A549 (cell line): ENCODE data around the gene ODR4. TPM values are rescaled to one million over a fixed set of nuclear protein-coding genes. Genes with fewer than 3 reads are reported as not detected.
"Not testable (repeated sequence)": the region's sequence is repeated elsewhere in the genome, so short reads cannot be mapped to it uniquely, and the experiment has no call there.

Experiments used
- ATAC-seq, 2 experiments: fragments of 200-7000 bp in 1 of 2; fragments of >200 bp in 1 of 2; cut with Nextera tagmentation in 1 of 2; cut with Tn5 transposase in 1 of 2; 3 replicates each; pipeline versions ENCODE4 v1.8.0 to v1.9.1; 2018 to 2020; ENCODE audit warnings: mild to moderate bottlenecking in 1 of 2, moderate library complexity in 1 of 2
- CTCF ChIA-PET: fragments of 300-600 bp; sonication (Branson Sonifier 250); formaldehyde crosslinking; extraction: SDS; loops from one replicate; lab custom pipeline; 2021; ENCODE audit warnings: antibody characterized with exemption, inconsistent platforms; lab: Yijun Ruan, JAX
- POLR2A ChIA-PET: fragments of 350-600 bp; formaldehyde crosslinking; extraction: SDS; loops from one replicate; lab custom pipeline; 2021; ENCODE audit warnings: antibody characterized with exemption, inconsistent platforms; lab: Yijun Ruan, JAX
- DNase-seq, 2 experiments: peaks; one replicate each; pipeline versions ENCODE4 v3.0.0 to v3.0.0-alpha.2; 2011 to 2016; ENCODE audit warnings: low read depth in 1 of 2, low spot score in 1 of 2
- FAIRE-seq: peaks from 2 replicates; lab custom pipeline; 2011; peaks lifted over from hg19 to GRCh38; lab: Jason Lieb, UNC
- H3K27ac ChIP-seq, 2 experiments: fragments of >200 bp; sonication (Bioruptor Twin); formaldehyde crosslinking; 3 replicates each; pipeline ENCODE4 v1.5.1; 2016 to 2017
- H3K4me1 ChIP-seq: fragments of >200 bp; sonication (Bioruptor Twin); formaldehyde crosslinking; 3 replicates; pipeline ENCODE4 v1.6.1; 2016
- H3K4me2 ChIP-seq: fragments of >200 bp; sonication (Bioruptor Twin); formaldehyde crosslinking; 3 replicates; pipeline ENCODE4 v1.6.1; 2016
- H3K4me3 ChIP-seq: fragments of >200 bp; sonication (Bioruptor Twin); formaldehyde crosslinking; 3 replicates; pipeline ENCODE4 v1.5.1; 2016
- H3K9me3 ChIP-seq: fragments of >200 bp; sonication (Bioruptor Twin); formaldehyde crosslinking; 3 replicates; pipeline ENCODE4 v1.6.1; 2016
- ATOH8 ChIP-seq: fragments of 250-450 bp; sonication (Bioruptor Pico); IDR thresholded peaks from 2 replicates; pipeline ENCODE4 v1.5.0; 2020; ENCODE audit warnings: low read depth, mild to moderate bottlenecking, moderate library complexity
- EHF ChIP-seq: fragments of 250-450 bp; sonication (Bioruptor Pico); IDR thresholded peaks from 2 replicates; pipeline ENCODE4 v1.5.0; 2020; ENCODE audit warnings: mild to moderate bottlenecking
- EP300 ChIP-seq, 2 experiments: fragments of >200 bp; sonication (Bioruptor Twin); formaldehyde crosslinking; IDR thresholded peaks; 2 replicates in 1 of 2; 3 replicates in 1 of 2; pipeline ENCODE4 v1.6.1; 2016 to 2017
- FOSL2 ChIP-seq, 2 experiments: fragments of 450-650 bp in 1 of 2; fragments of >200 bp in 1 of 2; sonication (Bioruptor Twin) in 1 of 2; formaldehyde crosslinking; IDR thresholded peaks; 2 replicates each; pipeline versions ENCODE4 v1.5.0 to v1.6.1; 2016 to 2020; ENCODE audit warnings: mild to moderate bottlenecking in 1 of 2, moderate library complexity in 1 of 2
- FOXS1 ChIP-seq: fragments of 250-450 bp; sonication (Bioruptor Pico); IDR thresholded peaks from 2 replicates; pipeline ENCODE4 v1.5.0; 2020; ENCODE audit warnings: mild to moderate bottlenecking, moderate library complexity
- HMGXB4 ChIP-seq: fragments of 250-450 bp; sonication (Bioruptor Pico); IDR thresholded peaks from 2 replicates; pipeline ENCODE4 v1.5.0; 2021; ENCODE audit warnings: mild to moderate bottlenecking, moderate library complexity, borderline replicate concordance
- HOXB5 ChIP-seq: fragments of 250-450 bp; sonication (Bioruptor Pico); IDR thresholded peaks from 2 replicates; pipeline ENCODE4 v1.5.0; 2020; ENCODE audit warnings: mild to moderate bottlenecking, moderate library complexity
- MAFK ChIP-seq: fragments of 450-650 bp; IDR thresholded peaks from 2 replicates; pipeline ENCODE4 v1.6.1; 2014; ENCODE audit not compliant: partially characterized antibody
- MAZ ChIP-seq: fragments of 150-350 bp; IDR thresholded peaks from 2 replicates; pipeline ENCODE4 v1.6.1; 2014; ENCODE audit warnings: antibody characterized with exemption, low read depth, low read length, borderline replicate concordance
- RNF2 ChIP-seq: fragments of 200-600 bp; sonication (generic); IDR thresholded peaks from 2 replicates; pipeline ENCODE4 v1.6.1; 2016; ENCODE audit warnings: low read depth, mild to moderate bottlenecking, antibody characterized with exemption, moderate library complexity, borderline replicate concordance
- TP53 ChIP-seq: fragments of 250-450 bp; sonication (Bioruptor Pico); IDR thresholded peaks from 2 replicates; pipeline ENCODE4 v1.5.0; 2021; ENCODE audit warnings: mild to moderate bottlenecking, moderate library complexity
- WGBS: methylation state at CpG from one replicate; pipeline ENCODE4 v1.1.6; 2017; ENCODE audit errors: missing lambda C conversion rate; 5-methylcytosine and 5-hydroxymethylcytosine counted together
- polyA plus RNA-seq, 4 experiments: library from polyadenylated mRNA; depleted of rRNA in 3 of 4; stranded (reverse); fragments of >200 nt; fragmentation: RNase III in 1 of 4; extraction: RNeasy Plus Mini Kit Qiagen cat#74134 plus additional on column Dnase treatment in 1 of 4; gene quantifications; 2 replicates in 3 of 4; 3 replicates in 1 of 4; pipeline ENCODE4 v1.2.3, GENCODE V29; 2011 to 2017
- TF ChIP-seq, protein P1 (sequence below): IDR thresholded peaks from 2 replicates; pipeline ENCODE4 v1.6.1; 2012; ENCODE audit warnings: low read depth, borderline replicate concordance
- TF ChIP-seq, protein P2 (sequence below): fragments of >200 bp; sonication (Bioruptor Twin); formaldehyde crosslinking; IDR thresholded peaks from 3 replicates; pipeline ENCODE4 v1.5.1; 2016

Gene ODR4
- polyA plus RNA-seq, 2 of the 4 experiments (the other 2 are of a cell fraction) = 18.1 to 34.9 TPM

DNA sequence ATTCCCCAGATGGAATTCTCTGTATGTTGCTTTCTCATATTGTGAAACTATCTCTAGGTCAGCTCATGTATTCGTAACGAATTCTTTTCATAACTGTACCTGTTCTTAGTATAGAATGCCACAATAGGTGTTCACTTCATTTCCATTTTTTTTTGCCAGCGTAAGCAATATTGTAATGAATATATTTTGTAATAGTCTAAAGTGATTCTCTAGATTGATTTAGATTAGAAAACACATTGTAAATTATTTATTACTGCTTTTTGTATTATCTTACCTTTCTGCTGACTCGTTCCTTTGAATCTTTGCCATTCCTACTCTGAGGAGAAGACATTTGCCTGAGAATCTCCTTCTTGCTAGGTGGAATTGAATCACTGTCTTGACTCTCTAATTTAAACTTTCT lies 70.5 kb downstream of the ODR4 start:
- FAIRE-seq = no peak
- DNase-seq = no peak
- no peak overlapping the region for H3K4me2 ChIP-seq
- 82% methylated on average over 4 of the region's 4 CpGs for WGBS
- H3K27ac ChIP-seq = no peak overlapping the region
- TF ChIP-seq MAZ (no peak), MAFK (peak; percentile 52)
- ChIA-PET CTCF (no interaction called here), POLR2A (no interaction called here)
- no peak for ATAC-seq
- no peak overlapping the region for H3K4me3 ChIP-seq
- H3K9me3 ChIP-seq = no peaks in the 10 kb centered on the region
- peaks cover 18% of the 10 kb centered on the region for H3K4me1 ChIP-seq

DNA sequence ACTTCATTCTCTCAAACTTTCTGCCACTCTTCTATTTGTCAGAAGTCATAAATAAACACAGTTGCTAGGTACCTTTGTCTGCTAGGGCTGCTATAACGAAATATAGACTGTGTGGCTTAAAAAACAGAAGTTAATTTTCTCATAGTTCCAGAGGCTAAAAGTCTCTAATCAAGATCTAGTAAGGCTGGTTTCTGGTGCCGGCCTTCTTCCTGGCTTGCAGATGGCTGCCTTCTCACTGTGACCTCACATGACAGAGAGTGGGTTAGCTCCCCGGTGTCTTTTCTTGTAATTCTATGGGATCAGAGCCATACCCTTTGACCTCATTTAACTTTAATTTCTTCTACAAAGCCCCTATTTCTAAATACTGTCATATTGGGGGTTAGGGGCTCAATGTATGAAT lies 79.3 kb downstream of the ODR4 start:
- Histone ChIP-seq H3K4me2 (no peak overlapping the region), H3K4me1 (no peaks in the 10 kb centered on the region), H3K4me3 (no peak overlapping the region), H3K9me3 (no peaks in the 10 kb centered on the region)
- 71% methylated on average over 3 of the region's 3 CpGs for WGBS
- ChIA-PET POLR2A (no interaction called here), CTCF (no interaction called here)
- no peak for DNase-seq
- FAIRE-seq = no peak
- ATAC-seq = no peak
- no peak for TF ChIP-seq ATOH8
- TF ChIP-seq EHF = no peak
- no peak for TF ChIP-seq FOSL2 (IDR thresholded peaks at IDR 0.05)
- no peak for TF ChIP-seq FOSL2 (CRISPR knock-in tag; IDR thresholded peaks at IDR 0.05)
- TF ChIP-seq EP300 (IDR thresholded peaks at IDR 0.05) = no peak
- TF ChIP-seq HMGXB4 = no peak
- TF ChIP-seq, protein P1, sequence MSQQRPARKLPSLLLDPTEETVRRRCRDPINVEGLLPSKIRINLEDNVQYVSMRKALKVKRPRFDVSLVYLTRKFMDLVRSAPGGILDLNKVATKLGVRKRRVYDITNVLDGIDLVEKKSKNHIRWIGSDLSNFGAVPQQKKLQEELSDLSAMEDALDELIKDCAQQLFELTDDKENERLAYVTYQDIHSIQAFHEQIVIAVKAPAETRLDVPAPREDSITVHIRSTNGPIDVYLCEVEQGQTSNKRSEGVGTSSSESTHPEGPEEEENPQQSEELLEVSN = no peak
- TF ChIP-seq, protein P2, sequence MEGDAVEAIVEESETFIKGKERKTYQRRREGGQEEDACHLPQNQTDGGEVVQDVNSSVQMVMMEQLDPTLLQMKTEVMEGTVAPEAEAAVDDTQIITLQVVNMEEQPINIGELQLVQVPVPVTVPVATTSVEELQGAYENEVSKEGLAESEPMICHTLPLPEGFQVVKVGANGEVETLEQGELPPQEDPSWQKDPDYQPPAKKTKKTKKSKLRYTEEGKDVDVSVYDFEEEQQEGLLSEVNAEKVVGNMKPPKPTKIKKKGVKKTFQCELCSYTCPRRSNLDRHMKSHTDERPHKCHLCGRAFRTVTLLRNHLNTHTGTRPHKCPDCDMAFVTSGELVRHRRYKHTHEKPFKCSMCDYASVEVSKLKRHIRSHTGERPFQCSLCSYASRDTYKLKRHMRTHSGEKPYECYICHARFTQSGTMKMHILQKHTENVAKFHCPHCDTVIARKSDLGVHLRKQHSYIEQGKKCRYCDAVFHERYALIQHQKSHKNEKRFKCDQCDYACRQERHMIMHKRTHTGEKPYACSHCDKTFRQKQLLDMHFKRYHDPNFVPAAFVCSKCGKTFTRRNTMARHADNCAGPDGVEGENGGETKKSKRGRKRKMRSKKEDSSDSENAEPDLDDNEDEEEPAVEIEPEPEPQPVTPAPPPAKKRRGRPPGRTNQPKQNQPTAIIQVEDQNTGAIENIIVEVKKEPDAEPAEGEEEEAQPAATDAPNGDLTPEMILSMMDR = no peak
- TF ChIP-seq, all 56 proteins: peak for 0
- no peak overlapping the region for H3K27ac ChIP-seq

- H3K4me3 ChIP-seq = no peak overlapping the region
- H3K4me2 ChIP-seq = no peak overlapping the region
- H3K4me1 ChIP-seq = no peaks in the 10 kb centered on the region
- TF ChIP-seq RNF2 = no peak
- TF ChIP-seq TP53 = no peak
- peak; percentile 92 for TF ChIP-seq MAFK
- TF ChIP-seq HOXB5 (CRISPR knock-in tag) = no peak
- no peak for TF ChIP-seq FOXS1 (CRISPR knock-in tag)
- H3K9me3 ChIP-seq = no peaks in the 10 kb centered on the region
- FAIRE-seq (no peak), DNase-seq (no peak), ATAC-seq (no peak)
- ChIA-PET CTCF (no interaction called here), POLR2A (no interaction called here)
- WGBS = 71% methylated on average over 3 of the region's 3 CpGs
- no peak overlapping the region for H3K27ac ChIP-seq
These were observed 81.2 kb downstream of the ODR4 start for GRCh38 chr1:186456729-186457255.

DNA sequence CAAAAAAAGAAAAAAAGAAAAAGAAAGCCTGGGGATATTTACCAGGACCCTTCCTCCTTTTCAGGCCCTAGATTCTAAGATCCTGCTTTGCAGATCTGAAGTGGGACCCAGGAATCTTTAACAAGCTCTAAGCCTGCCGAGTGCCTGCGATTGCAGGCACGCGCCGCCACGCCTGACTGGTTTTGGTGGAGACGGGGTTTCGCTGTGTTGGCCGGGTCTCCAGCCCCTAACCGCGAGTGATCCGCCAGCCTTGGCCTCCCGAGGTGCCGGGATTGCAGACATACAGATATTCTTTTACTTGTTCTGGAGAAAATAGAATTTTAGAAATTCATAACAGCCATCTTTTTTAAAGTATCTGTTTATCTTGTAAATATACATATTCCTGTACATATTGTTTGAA lies 83.5 kb downstream of the ODR4 start:
- DNase-seq, H3K9me3 ChIP-seq, H3K27ac ChIP-seq, ATAC-seq, H3K4me2 ChIP-seq, H3K4me1 ChIP-seq, FAIRE-seq, CTCF ChIA-PET, POLR2A ChIA-PET, H3K4me3 ChIP-seq: not testable (repeated sequence)
- WGBS = 91% methylated on average over 14 of the region's 14 CpGs
